Neural cell (in vitro differentiated cells): ENCODE results near the gene GMDS. TPM values are rescaled to one million over a fixed set of nuclear protein-coding genes. Genes with fewer than 3 reads are reported as not detected.
A peak's percentile ranks its signal among the peaks of the same experiment; 100 is the strongest.

Experiments
- H2AFZ ChIP-seq: fragments of 200-600, 300-800 bp; sonication (generic), shearing (Covaris generic); 2 replicates; pipeline ENCODE4 v1.6.0; 2014; ENCODE audit warnings: low read depth, mild to moderate bottlenecking, antibody characterized with exemption, low read length, moderate library complexity
- H3F3A ChIP-seq: fragments of 200-600 bp; shearing (Covaris generic); 2 replicates; pipeline ENCODE4 v1.6.1; 2016; ENCODE audit warnings: mild to moderate bottlenecking, moderate library complexity, mixed read lengths, antibody characterized with exemption, low read length; ENCODE audit not compliant: insufficient read depth, poor library complexity, severe bottlenecking
- H3K27ac ChIP-seq: fragments of 200-600, 300-800 bp; sonication (generic), shearing (Covaris generic); 2 replicates; pipeline ENCODE4 v1.5.1; 2014; ENCODE audit warnings: mild to moderate bottlenecking, low read length, moderate library complexity
- H3K27me3 ChIP-seq: fragments of 300-800, 200-600 bp; sonication (generic), shearing (Covaris generic); 2 replicates; pipeline ENCODE4 v1.6.0; 2014; ENCODE audit warnings: mild to moderate bottlenecking, low read depth, low read length, moderate library complexity; ENCODE audit not compliant: insufficient read depth
- H3K36me3 ChIP-seq: fragments of 300-800, 200-600 bp; sonication (generic), shearing (Covaris generic); 2 replicates; pipeline ENCODE4 v1.5.1; 2014; ENCODE audit warnings: mild to moderate bottlenecking, antibody characterized with exemption, low read length, moderate library complexity; ENCODE audit not compliant: insufficient read depth
- H3K4me2 ChIP-seq: fragments of 300-800, 200-600 bp; sonication (generic), shearing (Covaris generic); 2 replicates; pipeline ENCODE4 v1.6.0; 2014; ENCODE audit warnings: mild to moderate bottlenecking, low read length
- H3K4me3 ChIP-seq: fragments of 300-800, 200-600 bp; sonication (generic), shearing (Covaris generic); 2 replicates; pipeline ENCODE4 v1.5.1; 2014; ENCODE audit warnings: mild to moderate bottlenecking, low read length, moderate library complexity
- H3K79me2 ChIP-seq: fragments of 200-600 bp; shearing (Covaris generic); replicated peaks from 2 replicates; pipeline ENCODE4 v1.6.0; 2014; ENCODE audit warnings: mild to moderate bottlenecking, low read length, moderate library complexity; ENCODE audit not compliant: insufficient read depth
- H3K9ac ChIP-seq: fragments of 300-800, 200-600 bp; sonication (generic), shearing (Covaris generic); 2 replicates; pipeline ENCODE4 v1.6.1; 2016; ENCODE audit warnings: mild to moderate bottlenecking, low read length, mixed read lengths
- H3K9me2 ChIP-seq: fragments of 200-600 bp; shearing (Covaris generic); 2 replicates; pipeline ENCODE4 v1.6.1; 2016; ENCODE audit warnings: mild to moderate bottlenecking, low read length, mixed read lengths; ENCODE audit not compliant: insufficient read depth
- H3K9me3 ChIP-seq: fragments of 200-600, 300-800 bp; sonication (generic), shearing (Covaris generic); 2 replicates; pipeline ENCODE4 v1.6.1; 2016; ENCODE audit warnings: mild to moderate bottlenecking, mixed run types, low read length, moderate library complexity, mixed read lengths
- H4K20me1 ChIP-seq: fragments of 200-600 bp; shearing (Covaris generic); 2 replicates; pipeline ENCODE4 v1.6.1; 2016; ENCODE audit warnings: mild to moderate bottlenecking, mixed run types; ENCODE audit not compliant: insufficient read depth
- EP300 ChIP-seq: fragments of 450-650 bp; conservative IDR thresholded peaks from 2 replicates; pipeline ENCODE4 v1.6.1; 2014; ENCODE audit warnings: antibody characterized with exemption, mild to moderate bottlenecking, moderate library complexity; ENCODE audit not compliant: poor library complexity, severe bottlenecking
- EZH2 ChIP-seq: fragments of 200-600, 300-800 bp; shearing (Covaris generic), sonication (generic); IDR thresholded peaks from 2 replicates; pipeline ENCODE4 v1.6.1; 2014; ENCODE audit warnings: antibody characterized with exemption, low read length, borderline replicate concordance, mild to moderate bottlenecking; ENCODE audit not compliant: insufficient read depth, poor library complexity, severe bottlenecking
- MXI1 ChIP-seq: fragments of 450-650 bp; conservative IDR thresholded peaks from 2 replicates; pipeline ENCODE4 v1.6.1; 2014; ENCODE audit warnings: antibody characterized with exemption, mild to moderate bottlenecking; ENCODE audit not compliant: poor library complexity, severe bottlenecking
- POLR2AphosphoS5 ChIP-seq: IDR thresholded peaks from 2 replicates; pipeline ENCODE4 v1.6.1; 2012
- RAD21 ChIP-seq: fragments of 450-650 bp; conservative IDR thresholded peaks from 2 replicates; pipeline ENCODE4 v1.6.1; 2014; ENCODE audit warnings: antibody characterized with exemption, mild to moderate bottlenecking, moderate library complexity
- SMC3 ChIP-seq: fragments of 450-650 bp; conservative IDR thresholded peaks from 2 replicates; pipeline ENCODE4 v1.6.1; 2014; ENCODE audit warnings: antibody characterized with exemption, mild to moderate bottlenecking, moderate library complexity; ENCODE audit not compliant: poor library complexity
- TAF1 ChIP-seq: IDR thresholded peaks from 2 replicates; pipeline ENCODE4 v1.6.1; 2012; ENCODE audit warnings: low read depth
- polyA plus RNA-seq: library from polyadenylated mRNA; depleted of rRNA; stranded (reverse); fragments of >200 nt; gene quantifications from 2 replicates; pipeline ENCODE4 v1.2.3, GENCODE V29; 2014
- TF ChIP-seq, protein P1 (sequence below): IDR thresholded peaks from 2 replicates; pipeline ENCODE4 v1.6.1; 2012; ENCODE audit warnings: borderline replicate concordance
- TF ChIP-seq, protein P2 (sequence below): fragments of 450-650 bp; IDR thresholded peaks from 2 replicates; pipeline ENCODE4 v1.5.1; 2014; ENCODE audit warnings: antibody characterized with exemption, mild to moderate bottlenecking, moderate library complexity; ENCODE audit not compliant: poor library complexity, severe bottlenecking

Gene GMDS
- polyA plus RNA-seq, 1 donor from 2014 or later = 11.4 TPM

DNA sequence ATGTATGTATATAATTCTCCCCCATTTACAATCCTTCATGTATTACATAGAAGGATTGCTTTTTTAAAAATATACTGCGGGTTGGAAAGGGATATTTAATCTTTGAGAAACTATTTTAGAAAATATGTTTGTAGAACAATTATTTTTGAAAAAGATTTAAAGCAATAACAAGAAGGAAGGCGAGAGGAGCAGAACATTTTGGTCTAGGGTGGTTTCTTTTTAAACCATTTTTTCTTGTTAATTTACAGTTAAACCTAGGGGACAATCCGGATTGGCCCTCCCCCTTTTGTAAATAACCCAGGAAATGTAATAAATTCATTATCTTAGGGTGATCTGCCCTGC is 632.1 kb downstream of the GMDS start:
- Histone ChIP-seq H3K9me2 (no peaks in the 10 kb centered on the region), H3K79me2 (no peaks in the 10 kb centered on the region), H3K36me3 (no peaks in the 10 kb centered on the region), H3K27ac (no peak overlapping the region), H3K27me3 (peaks cover 93% of the 10 kb centered on the region), H3K9ac (no peak overlapping the region), H3K9me3 (no peaks in the 10 kb centered on the region), H3K4me3 (no peak overlapping the region), H3F3A (no peaks in the 10 kb centered on the region), H3K4me2 (no peak overlapping the region), H4K20me1 (no peaks in the 10 kb centered on the region), H2AFZ (no peak overlapping the region)
- no peak for TF ChIP-seq TAF1
- TF ChIP-seq RAD21 = no peak
- TF ChIP-seq MXI1 = no peak

DNA sequence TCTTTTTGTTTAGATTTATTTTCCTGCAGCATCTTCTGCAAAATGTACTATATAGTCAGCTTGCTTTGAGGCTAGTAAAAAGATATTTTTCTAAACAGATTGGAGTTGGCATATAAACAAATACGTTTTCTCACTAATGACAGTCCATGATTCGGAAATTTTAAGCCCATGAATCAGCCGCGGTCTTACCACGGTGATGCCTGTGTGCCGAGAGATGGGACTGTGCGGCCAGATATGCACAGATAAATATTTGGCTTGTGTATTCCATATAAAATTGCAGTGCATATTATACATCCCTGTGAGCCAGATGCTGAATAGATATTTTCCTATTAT is 632.5 kb downstream of the GMDS start:
- no peaks in the 10 kb centered on the region for H3F3A ChIP-seq
- no peak overlapping the region for H2AFZ ChIP-seq
- TF ChIP-seq SMC3 (no peak), POLR2AphosphoS5 (peak; percentile 59)
- H3K36me3 ChIP-seq = no peaks in the 10 kb centered on the region
- H4K20me1 ChIP-seq = no peaks in the 10 kb centered on the region
- H3K9me3 ChIP-seq = no peaks in the 10 kb centered on the region
- no peak overlapping the region for H3K27ac ChIP-seq
- no peaks in the 10 kb centered on the region for H3K79me2 ChIP-seq
- H3K9ac ChIP-seq = no peak overlapping the region
- H3K4me2 ChIP-seq = no peak overlapping the region
- H3K4me3 ChIP-seq = no peak overlapping the region
- H3K9me2 ChIP-seq = no peaks in the 10 kb centered on the region
- peaks cover 93% of the 10 kb centered on the region for H3K27me3 ChIP-seq

DNA sequence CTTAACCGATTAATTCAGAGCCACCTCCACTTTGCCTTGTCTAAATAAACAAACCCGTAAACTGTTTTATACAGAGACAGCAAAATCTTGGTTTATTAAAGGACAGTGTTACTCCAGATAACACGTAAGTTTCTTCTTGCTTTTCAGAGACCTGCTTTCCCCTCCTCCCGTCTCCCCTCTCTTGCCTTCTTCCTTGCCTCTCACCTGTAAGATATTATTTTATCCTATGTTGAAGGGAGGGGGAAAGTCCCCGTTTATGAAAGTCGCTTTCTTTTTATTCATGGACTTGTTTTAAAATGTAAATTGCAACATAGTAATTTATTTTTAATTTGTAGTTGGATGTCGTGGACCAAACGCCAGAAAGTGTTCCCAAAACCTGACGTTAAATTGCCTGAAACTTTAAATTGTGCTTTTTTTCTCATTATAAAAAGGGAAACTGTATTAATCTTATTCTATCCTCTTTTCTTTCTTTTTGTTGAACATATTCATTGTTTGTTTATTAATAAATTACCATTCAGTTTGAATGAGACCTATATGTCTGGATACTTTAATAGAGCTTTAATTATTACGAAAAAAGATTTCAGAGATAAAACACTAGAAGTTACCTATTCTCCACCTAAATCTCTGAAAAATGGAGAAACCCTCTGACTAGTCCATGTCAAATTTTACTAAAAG is 633.0 kb downstream of the GMDS start:
- H3K9me2 ChIP-seq = no peaks in the 10 kb centered on the region
- no peak overlapping the region for H3K4me2 ChIP-seq
- no peaks in the 10 kb centered on the region for H3K9me3 ChIP-seq
- TF ChIP-seq TAF1 = no peak
- TF ChIP-seq MXI1 = no peak
- no peak for TF ChIP-seq RAD21
- no peak for TF ChIP-seq SMC3
- TF ChIP-seq EZH2 = no peak
- no peak for TF ChIP-seq EP300
- TF ChIP-seq, protein P1, sequence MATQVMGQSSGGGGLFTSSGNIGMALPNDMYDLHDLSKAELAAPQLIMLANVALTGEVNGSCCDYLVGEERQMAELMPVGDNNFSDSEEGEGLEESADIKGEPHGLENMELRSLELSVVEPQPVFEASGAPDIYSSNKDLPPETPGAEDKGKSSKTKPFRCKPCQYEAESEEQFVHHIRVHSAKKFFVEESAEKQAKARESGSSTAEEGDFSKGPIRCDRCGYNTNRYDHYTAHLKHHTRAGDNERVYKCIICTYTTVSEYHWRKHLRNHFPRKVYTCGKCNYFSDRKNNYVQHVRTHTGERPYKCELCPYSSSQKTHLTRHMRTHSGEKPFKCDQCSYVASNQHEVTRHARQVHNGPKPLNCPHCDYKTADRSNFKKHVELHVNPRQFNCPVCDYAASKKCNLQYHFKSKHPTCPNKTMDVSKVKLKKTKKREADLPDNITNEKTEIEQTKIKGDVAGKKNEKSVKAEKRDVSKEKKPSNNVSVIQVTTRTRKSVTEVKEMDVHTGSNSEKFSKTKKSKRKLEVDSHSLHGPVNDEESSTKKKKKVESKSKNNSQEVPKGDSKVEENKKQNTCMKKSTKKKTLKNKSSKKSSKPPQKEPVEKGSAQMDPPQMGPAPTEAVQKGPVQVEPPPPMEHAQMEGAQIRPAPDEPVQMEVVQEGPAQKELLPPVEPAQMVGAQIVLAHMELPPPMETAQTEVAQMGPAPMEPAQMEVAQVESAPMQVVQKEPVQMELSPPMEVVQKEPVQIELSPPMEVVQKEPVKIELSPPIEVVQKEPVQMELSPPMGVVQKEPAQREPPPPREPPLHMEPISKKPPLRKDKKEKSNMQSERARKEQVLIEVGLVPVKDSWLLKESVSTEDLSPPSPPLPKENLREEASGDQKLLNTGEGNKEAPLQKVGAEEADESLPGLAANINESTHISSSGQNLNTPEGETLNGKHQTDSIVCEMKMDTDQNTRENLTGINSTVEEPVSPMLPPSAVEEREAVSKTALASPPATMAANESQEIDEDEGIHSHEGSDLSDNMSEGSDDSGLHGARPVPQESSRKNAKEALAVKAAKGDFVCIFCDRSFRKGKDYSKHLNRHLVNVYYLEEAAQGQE = no peak
- no peak for TF ChIP-seq POLR2AphosphoS5
- TF ChIP-seq, protein P2, sequence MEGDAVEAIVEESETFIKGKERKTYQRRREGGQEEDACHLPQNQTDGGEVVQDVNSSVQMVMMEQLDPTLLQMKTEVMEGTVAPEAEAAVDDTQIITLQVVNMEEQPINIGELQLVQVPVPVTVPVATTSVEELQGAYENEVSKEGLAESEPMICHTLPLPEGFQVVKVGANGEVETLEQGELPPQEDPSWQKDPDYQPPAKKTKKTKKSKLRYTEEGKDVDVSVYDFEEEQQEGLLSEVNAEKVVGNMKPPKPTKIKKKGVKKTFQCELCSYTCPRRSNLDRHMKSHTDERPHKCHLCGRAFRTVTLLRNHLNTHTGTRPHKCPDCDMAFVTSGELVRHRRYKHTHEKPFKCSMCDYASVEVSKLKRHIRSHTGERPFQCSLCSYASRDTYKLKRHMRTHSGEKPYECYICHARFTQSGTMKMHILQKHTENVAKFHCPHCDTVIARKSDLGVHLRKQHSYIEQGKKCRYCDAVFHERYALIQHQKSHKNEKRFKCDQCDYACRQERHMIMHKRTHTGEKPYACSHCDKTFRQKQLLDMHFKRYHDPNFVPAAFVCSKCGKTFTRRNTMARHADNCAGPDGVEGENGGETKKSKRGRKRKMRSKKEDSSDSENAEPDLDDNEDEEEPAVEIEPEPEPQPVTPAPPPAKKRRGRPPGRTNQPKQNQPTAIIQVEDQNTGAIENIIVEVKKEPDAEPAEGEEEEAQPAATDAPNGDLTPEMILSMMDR = no peak
- no peak overlapping the region for H2AFZ ChIP-seq
- no peak overlapping the region for H3K27ac ChIP-seq
- H3K79me2 ChIP-seq = no peaks in the 10 kb centered on the region
- peaks cover 93% of the 10 kb centered on the region for H3K27me3 ChIP-seq
- no peaks in the 10 kb centered on the region for H3F3A ChIP-seq
- no peak overlapping the region for H3K4me3 ChIP-seq
- H4K20me1 ChIP-seq = no peaks in the 10 kb centered on the region
- no peak overlapping the region for H3K9ac ChIP-seq
- H3K36me3 ChIP-seq = no peaks in the 10 kb centered on the region
